HG02870 (cell line): ENCODE measurements around the gene CACTIN.

Experiments
- ATAC-seq: cut with Tn5 transposase; IDR thresholded peaks from one replicate; pipeline ENCODE4 v1.9.1; 2021; ENCODE audit warnings: mild to moderate bottlenecking, moderate library complexity; ENCODE audit not compliant: unreplicated experiment

CACTIN gene

GRCh38 chr19:3610745-3611717 is 15.6 kb downstream of the CACTIN start:
- no peak for ATAC-seq

- no peak for ATAC-seq
Observed at GRCh38 chr19:3609779-3610719, 16.5 kb downstream of the CACTIN start.

GRCh38 chr19:3608750-3609322 is 17.8 kb downstream of the CACTIN start:
- ATAC-seq: no peak

- ATAC-seq: no peak
Observed at GRCh38 chr19:3608079-3608641, 18.4 kb downstream of the CACTIN start.

- ATAC-seq: no peak
Observed at GRCh38 chr19:3607303-3608078, 19.1 kb downstream of the CACTIN start.

GRCh38 chr19:3606690-3607289 is 19.8 kb downstream of the CACTIN start, which contains the start of gene TBXA2R:
Gene TBXA2R, minus strand, starts transcription at chr19:3606875. Its CDS starts 6,241 bp downstream, at chr19:3600634.
- no peak for ATAC-seq

- ATAC-seq: no peak
Observed at GRCh38 chr19:3606174-3606689, 20.4 kb downstream of the CACTIN start.

- no peak for ATAC-seq
Observed at GRCh38 chr19:3605770-3606169, 20.8 kb downstream of the CACTIN start.

- ATAC-seq: no peak
Observed at GRCh38 chr19:3605361-3605760, 21.2 kb downstream of the CACTIN start.

- ATAC-seq: no peak
Observed at GRCh38 chr19:3604987-3605343, 21.6 kb downstream of the CACTIN start.

GRCh38 chr19:3604227-3604986 is 22.2 kb downstream of the CACTIN start:
- no peak for ATAC-seq

- ATAC-seq: no peak
Observed at GRCh38 chr19:3603121-3603811, 23.3 kb downstream of the CACTIN start.

- no peak for ATAC-seq
Observed at GRCh38 chr19:3601021-3601420, 25.6 kb downstream of the CACTIN start.

GRCh38 chr19:3599776-3600187 is 26.8 kb downstream of the CACTIN start:
- ATAC-seq: no peak

- no peak for ATAC-seq
Observed at GRCh38 chr19:3595521-3596061, 31.0 kb downstream of the CACTIN start.

- no peak for ATAC-seq
Observed at GRCh38 chr19:3593156-3593555, 33.4 kb downstream of the CACTIN start.

GRCh38 chr19:3591876-3592613 is 34.5 kb downstream of the CACTIN start:
- no peak for ATAC-seq
